ENCODE data around the gene GRB10. TPM values are rescaled to one million over a fixed set of nuclear protein-coding genes. Genes with fewer than 3 reads are reported as not detected.

Gene GRB10
- total RNA-seq (2022; extraction: Qiagen RNA extraction; ENCODE audit: low read depth) = 57.3 to 85.3 TPM (median 72.2 TPM) in 5 replicates

GRCh38 chr7:50782375-50783208 is at the start of gene GRB10:
TSS of gene GRB10 (minus strand) at chr7:50782896. CDS start at chr7:50732322, 50,574 bp downstream.

GRCh38 chr7:50564640-50565558 is 217.8 kb downstream of the GRB10 start, which contains the start of gene DDC:
TSS of gene DDC (minus strand) at chr7:50565405. CDS start at chr7:50544085, 21,320 bp downstream.

Other genes with a start within 250 kb of the GRB10 start
- 0.77 to 1.8 TPM (median 1.2 TPM) in 5 replicates for gene DDC, start 217.5 kb downstream of the GRB10 start, total RNA-seq (2022; extraction: Qiagen RNA extraction; ENCODE audit: low read depth)

Measured in A549 treated with RU486 at 1 μM for 4 hours (cell line).